HG03521 (cell line): ENCODE measurements around the gene TRIOBP.

Source experiments
- ATAC-seq: cut with Tn5 transposase; IDR thresholded peaks from one replicate; pipeline ENCODE4 v1.9.1; 2021; ENCODE audit warnings: mild to moderate bottlenecking, moderate library complexity; ENCODE audit not compliant: unreplicated experiment

Gene TRIOBP

DNA sequence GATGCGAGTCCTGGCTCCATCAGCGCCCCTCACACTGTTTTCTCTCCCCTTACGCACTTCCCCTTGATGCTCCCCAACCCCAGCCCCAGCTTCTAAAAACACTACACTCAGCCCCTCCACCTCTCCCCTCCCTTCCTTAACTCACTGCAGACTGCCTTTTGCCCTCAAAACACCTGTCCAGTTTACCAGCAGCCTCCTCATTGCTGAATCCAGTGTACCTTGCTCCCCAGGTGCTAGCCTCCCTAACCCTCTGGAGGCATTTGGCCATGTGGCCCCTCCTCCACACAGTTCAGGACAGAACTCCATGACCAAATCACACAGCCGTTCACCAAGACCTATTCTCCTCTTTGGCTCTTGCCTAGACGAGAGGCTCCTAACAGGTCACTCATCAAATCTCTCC, 123.5 kb downstream of the TRIOBP start:
- ATAC-seq, result no peak

DNA sequence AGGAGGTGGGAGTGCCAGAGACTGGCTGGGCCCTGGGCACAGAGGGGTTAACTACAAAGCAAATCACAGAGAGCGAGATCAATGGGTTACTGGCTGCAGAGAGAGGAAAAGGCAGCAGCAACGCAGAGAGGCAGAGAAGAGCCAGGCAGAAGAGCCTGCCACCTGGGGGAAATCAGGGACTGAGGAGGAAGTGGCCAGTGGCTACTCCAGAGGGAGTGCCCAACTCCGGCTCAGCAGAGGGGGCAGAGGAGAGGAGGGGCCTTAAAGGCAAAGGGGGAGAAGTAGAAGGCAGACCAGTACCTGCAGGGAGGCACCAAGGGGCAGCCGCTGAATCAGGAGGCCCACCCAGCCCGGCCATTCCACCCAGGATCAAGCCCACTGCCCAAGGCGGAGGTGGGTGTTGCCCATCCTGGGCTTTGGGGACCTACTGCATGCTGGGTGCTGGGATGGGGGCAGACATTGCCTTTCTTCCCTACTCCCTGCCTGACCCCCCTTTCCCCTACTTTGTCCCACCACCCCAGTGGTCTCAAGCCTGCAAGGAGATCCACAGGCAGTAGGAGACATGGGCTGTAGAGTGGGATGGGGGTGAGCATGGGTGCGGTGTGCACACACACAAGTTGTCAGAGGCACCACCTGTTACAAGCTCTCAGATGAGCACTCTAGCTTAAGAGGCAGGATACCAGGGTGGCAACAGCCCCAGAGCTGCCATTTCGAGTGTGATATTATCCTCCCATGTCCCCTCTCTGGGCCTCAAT, 125.4 kb downstream of the TRIOBP start:
- no peak for ATAC-seq

DNA sequence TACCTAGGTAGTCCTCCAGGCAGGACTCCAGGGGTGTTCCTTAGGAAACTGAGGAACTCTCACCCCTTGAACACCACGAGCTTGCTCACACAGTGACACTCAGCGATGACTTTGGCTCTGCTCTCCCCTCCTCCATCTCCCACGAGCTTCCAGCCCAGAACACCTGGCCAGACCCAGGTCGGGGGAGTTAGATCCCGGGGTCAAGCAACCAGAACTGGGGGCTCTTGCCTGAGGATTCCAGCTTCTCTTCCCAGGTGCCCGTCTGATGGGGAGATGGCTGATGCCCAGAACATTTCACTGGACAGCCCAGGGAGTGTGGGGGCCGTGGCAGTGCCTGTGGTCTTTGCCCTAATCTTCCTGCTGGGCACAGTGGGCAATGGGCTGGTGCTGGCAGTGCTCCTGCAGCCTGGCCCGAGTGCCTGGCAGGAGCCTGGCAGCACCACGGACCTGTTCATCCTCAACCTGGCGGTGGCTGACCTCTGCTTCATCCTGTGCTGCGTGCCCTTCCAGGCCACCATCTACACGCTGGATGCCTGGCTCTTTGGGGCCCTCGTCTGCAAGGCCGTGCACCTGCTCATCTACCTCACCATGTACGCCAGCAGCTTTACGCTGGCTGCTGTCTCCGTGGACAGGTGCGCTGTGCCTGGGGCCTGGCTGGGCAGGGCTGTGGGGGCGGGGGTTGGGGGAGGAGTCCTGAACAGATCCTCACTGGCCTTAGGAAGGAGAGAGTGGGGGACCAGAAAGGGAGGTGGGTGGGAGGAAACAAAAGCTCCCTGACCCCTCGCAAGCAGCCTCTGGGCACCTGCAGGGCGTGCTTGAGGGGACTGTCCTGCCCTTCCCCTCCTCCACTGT, 126.5 kb downstream of the TRIOBP start, which contains the start of gene GALR3:
TSS of gene GALR3 (plus strand) at position 249 of the 852 bp plus-strand sequence. CDS start at position 274, 25 bp downstream.
- ATAC-seq, result no peak

DNA sequence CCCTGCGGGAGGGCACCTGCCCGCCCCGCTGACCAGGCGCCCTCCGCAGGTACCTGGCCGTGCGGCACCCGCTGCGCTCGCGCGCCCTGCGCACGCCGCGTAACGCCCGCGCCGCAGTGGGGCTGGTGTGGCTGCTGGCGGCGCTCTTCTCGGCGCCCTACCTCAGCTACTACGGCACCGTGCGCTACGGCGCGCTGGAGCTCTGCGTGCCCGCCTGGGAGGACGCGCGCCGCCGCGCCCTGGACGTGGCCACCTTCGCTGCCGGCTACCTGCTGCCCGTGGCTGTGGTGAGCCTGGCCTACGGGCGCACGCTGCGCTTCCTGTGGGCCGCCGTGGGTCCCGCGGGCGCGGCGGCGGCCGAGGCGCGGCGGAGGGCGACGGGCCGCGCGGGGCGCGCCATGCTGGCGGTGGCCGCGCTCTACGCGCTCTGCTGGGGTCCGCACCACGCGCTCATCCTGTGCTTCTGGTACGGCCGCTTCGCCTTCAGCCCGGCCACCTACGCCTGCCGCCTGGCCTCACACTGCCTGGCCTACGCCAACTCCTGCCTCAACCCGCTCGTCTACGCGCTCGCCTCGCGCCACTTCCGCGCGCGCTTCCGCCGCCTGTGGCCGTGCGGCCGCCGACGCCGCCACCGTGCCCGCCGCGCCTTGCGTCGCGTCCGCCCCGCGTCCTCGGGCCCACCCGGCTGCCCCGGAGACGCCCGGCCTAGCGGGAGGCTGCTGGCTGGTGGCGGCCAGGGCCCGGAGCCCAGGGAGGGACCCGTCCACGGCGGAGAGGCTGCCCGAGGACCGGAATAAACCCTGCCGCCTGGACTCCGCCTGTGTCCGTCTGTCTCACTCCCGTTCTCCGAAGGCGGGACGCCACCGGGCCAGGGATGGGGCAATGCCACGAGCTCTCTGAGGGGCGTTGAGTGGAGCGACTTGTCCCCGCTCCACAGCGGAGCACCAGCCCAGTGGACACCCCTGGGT, 128.1 kb downstream of the TRIOBP start:
- ATAC-seq, result no peak
